Adrenal gland (tissue), 12 donors: ENCODE results near the gene RHOU. TPM values are rescaled to one million over a fixed set of nuclear protein-coding genes. Genes with fewer than 3 reads are reported as not detected.

Source experiments
- DNase-seq, 7 donors: peaks; one replicate each; pipeline ENCODE4 v3.0.0-alpha.2; 2019 to 2020
- H3K27ac ChIP-seq, 5 donors: fragments of 200-600 bp; sonication (generic) in 4 of 5; 1 replicate in 3 of 5; 2 replicates in 2 of 5; pipeline versions ENCODE4 v1.5.1 to v1.8.0; 2016 to 2020; ENCODE audit warnings: mild to moderate bottlenecking in 1 of 5
- H3K27me3 ChIP-seq: fragments of 200-600 bp; 2 replicates; pipeline ENCODE4 v1.8.0; 2021
- H3K36me3 ChIP-seq, 2 donors: fragments of 200-600 bp; replicated peaks in 1 of 2; 1 replicate in 1 of 2; 2 replicates in 1 of 2; pipeline versions ENCODE4 v1.5.1 to v1.8.0; 2018 to 2022
- H3K4me1 ChIP-seq, 2 donors: fragments of 200-600 bp; replicated peaks in 1 of 2; 1 replicate in 1 of 2; 2 replicates in 1 of 2; pipeline versions ENCODE4 v1.5.1 to v1.8.0; 2018 to 2021
- H3K4me3 ChIP-seq, 4 donors: fragments of 200-600 bp; sonication (generic) in 3 of 4; one replicate each; pipeline ENCODE4 v1.5.1; 2016 to 2018
- H3K9me3 ChIP-seq, 3 donors: fragments of 200-600 bp; sonication (generic) in 1 of 3; replicated peaks in 1 of 3; 1 replicate in 2 of 3; 2 replicates in 1 of 3; pipeline versions ENCODE4 v1.5.1 to v1.8.0; 2016 to 2021
- CTCF ChIP-seq, 6 experiments: fragments of 450-650 bp in 4 of 6; fragments of 200-600 bp in 2 of 6; sonication (generic) in 1 of 6; IDR thresholded peaks; 1 replicate in 5 of 6; 2 replicates in 1 of 6; pipeline versions ENCODE4 v1.5.1 to v1.8.0; 2016 to 2021; ENCODE audit warnings: antibody characterized with exemption in 6 of 6, mild to moderate bottlenecking in 2 of 6, moderate library complexity in 1 of 6
- POLR2A ChIP-seq, 2 donors: fragments of 450-650 bp; IDR thresholded peaks; one replicate each; pipeline ENCODE4 v1.6.1; 2017; ENCODE audit warnings: antibody characterized with exemption in 2 of 2, mild to moderate bottlenecking in 2 of 2, moderate library complexity in 1 of 2
- WGBS, 4 donors: extraction: QIAGEN DNeasy Blood & Tissue Kit in 2 of 4; methylation state at CpG; one replicate each; pipeline versions ENCODE4 v1.1.5 to v1.1.7; 2013 to 2017; 5-methylcytosine and 5-hydroxymethylcytosine counted together
- intact Hi-C, 2 donors: fragments of 100-400 bp; cut with DNase I; formaldehyde crosslinking; loops; one replicate each; pipeline versions ENCODE4 v1.14.1 to v1.15.0; 2022 to 2023
- polyA plus RNA-seq, 3 donors: library from polyadenylated mRNA; stranded (reverse); fragments of 200-250 nt in 2 of 3; fragments of 350-450 nt in 1 of 3; fragmentation: Illumina TruSeq in 1 of 3; extraction: RNeasy Lipid Tissue Mini Kit (QIAGEN cat#74804) in 1 of 3; gene quantifications; one replicate each; pipeline ENCODE4 v1.2.3, GENCODE V29; 2013 to 2014
- total RNA-seq, 9 donors: library from RNA; depleted of rRNA in 4 of 9; stranded (reverse); fragments of >200 nt in 4 of 9; fragments of 120-200 nt in 1 of 9; fragmentation: NEBNext Ultra II Directional in 1 of 9; extraction: Animal tissue kit (Norgen Biotek cat#: 25700) in 1 of 9; gene quantifications; one replicate each; pipeline versions ENCODE4 v1.1.0 to v1.2.4, GENCODE V29; 2013 to 2023
- donor health status: healthy with polysubstance abuse.
- donor health status: Bipolar disorder and iron deficiency.
- donor health status: DM: yes; HTN: yes; CAD: no.
- donor health status: DM: no; HTN: no; CAD: no.
- donor health status: DM: no; HTN: no; CAD: no.
- donor health status: DM: yes; HTN: yes; CAD: no.

RHOU gene
- total and polyA plus RNA-seq, 12 donors: 6.1 to 35.1 (median 13.7) TPM

- DNase-seq: no peak
- Histone ChIP-seq H3K9me3 (no peaks in the 10 kb centered on the region), H3K27me3 (no peaks in the 10 kb centered on the region), H3K36me3 (no peaks in the 10 kb centered on the region), H3K4me3 (no peak overlapping the region), H3K4me1 (no peaks in the 10 kb centered on the region), H3K27ac (no peak overlapping the region)
- intact Hi-C loops: no loop called here
- TF ChIP-seq POLR2A (IDR thresholded peaks at IDR 0.05) (no peak), CTCF (IDR thresholded peaks at IDR 0.05) (no peak)
- 75 to 95% (median 84%) methylated on average over 1 to 2 of the region's 2 CpGs for WGBS, 4 donors
These were observed 41.2 kb downstream of the RHOU start for GRCh38 chr1:228776449-228776848.

GRCh38 chr1:228777236-228777635 lies 42.0 kb downstream of the RHOU start:
- 85 to 98% (median 92%) methylated on average over 4 of the region's 4 CpGs for WGBS, 4 donors
- no peaks in the 10 kb centered on the region for H3K27me3 ChIP-seq
- no peak overlapping the region for H3K4me3 ChIP-seq
- H3K9me3 ChIP-seq: no peaks in the 10 kb centered on the region
- TF ChIP-seq CTCF (IDR thresholded peaks at IDR 0.05) (no peak), POLR2A (IDR thresholded peaks at IDR 0.05) (no peak)
- no peaks in the 10 kb centered on the region for H3K36me3 ChIP-seq
- no peaks in the 10 kb centered on the region for H3K4me1 ChIP-seq
- intact Hi-C loops: no loop called here
- DNase-seq: no peak
- no peak overlapping the region for H3K27ac ChIP-seq

GRCh38 chr1:228778026-228778425 lies 42.7 kb downstream of the RHOU start:
- 89 to 97% (median 92%) methylated on average over 1 of the region's 1 CpG for WGBS, 4 donors

GRCh38 chr1:228778466-228778865 lies 43.2 kb downstream of the RHOU start:
- intact Hi-C loops: no loop called here
- TF ChIP-seq POLR2A (IDR thresholded peaks at IDR 0.05) (no peak), CTCF (IDR thresholded peaks at IDR 0.05) (no peak)
- H3K27ac ChIP-seq: no peak overlapping the region
- 80 to 98% (median 89%) methylated on average over 3 of the region's 3 CpGs for WGBS, 4 donors
- H3K36me3 ChIP-seq: no peaks in the 10 kb centered on the region
- no peak overlapping the region for H3K4me3 ChIP-seq
- no peaks in the 10 kb centered on the region for H3K9me3 ChIP-seq
- H3K27me3 ChIP-seq: no peaks in the 10 kb centered on the region
- H3K4me1 ChIP-seq: no peaks in the 10 kb centered on the region
- no peak for DNase-seq

More at GRCh38 chr1:228778026-228778425, 42.7 kb downstream of the RHOU start:
- no peak overlapping the region for H3K27ac ChIP-seq
- no peaks in the 10 kb centered on the region for H3K4me1 ChIP-seq
- H3K4me3 ChIP-seq: no peak overlapping the region
- H3K27me3 ChIP-seq: no peaks in the 10 kb centered on the region
- no peaks in the 10 kb centered on the region for H3K36me3 ChIP-seq
- DNase-seq: no peak
- H3K9me3 ChIP-seq: no peaks in the 10 kb centered on the region
- TF ChIP-seq CTCF (IDR thresholded peaks at IDR 0.05): no peak
- no peak for TF ChIP-seq POLR2A (IDR thresholded peaks at IDR 0.05)
- intact Hi-C loops: no loop called here
